Measurements from ENCODE around the gene FAM120A. TPM values are rescaled to one million over a fixed set of nuclear protein-coding genes. Genes with fewer than 3 reads are reported as not detected.

Gene FAM120A
- total RNA-seq, 1 experiment from 2014 or later: 100 TPM

- DNase-seq (ENCODE audit: low read depth): no peak
Measured at GRCh38 chr9:93558503-93558902, 107.0 kb downstream of the FAM120A start.

- no peak for DNase-seq (ENCODE audit: low read depth)
Measured at GRCh38 chr9:93560991-93561390, 109.5 kb downstream of the FAM120A start.

- DNase-seq (ENCODE audit: low read depth): no peak
Measured at GRCh38 chr9:93562157-93562556, 110.7 kb downstream of the FAM120A start.

GRCh38 chr9:93565089-93565488 is 113.6 kb downstream of the FAM120A start:
- DNase-seq (ENCODE audit: low read depth): no peak

- DNase-seq (ENCODE audit: low read depth): peak; percentile 94
Measured at GRCh38 chr9:93566408-93567270, 115.2 kb downstream of the FAM120A start.

- peak; percentile 10 for DNase-seq (ENCODE audit: low read depth)
Measured at GRCh38 chr9:93567271-93567959, 115.9 kb downstream of the FAM120A start.

GRCh38 chr9:93568169-93568568 is 116.7 kb downstream of the FAM120A start:
- DNase-seq (ENCODE audit: low read depth): no peak

GRCh38 chr9:93569621-93570174 is 118.2 kb downstream of the FAM120A start:
- DNase-seq (ENCODE audit: low read depth): no peak

GRCh38 chr9:93572221-93572620 is 120.7 kb downstream of the FAM120A start:
- DNase-seq (ENCODE audit: low read depth): no peak

GRCh38 chr9:93572636-93573515 is 121.4 kb downstream of the FAM120A start:
- no peak for DNase-seq (ENCODE audit: low read depth)

GRCh38 chr9:93573516-93573828 is 122.0 kb downstream of the FAM120A start:
- DNase-seq (ENCODE audit: low read depth): no peak

- no peak for DNase-seq (ENCODE audit: low read depth)
Measured at GRCh38 chr9:93574091-93574899, 122.8 kb downstream of the FAM120A start.

- DNase-seq (ENCODE audit: low read depth): no peak
Measured at GRCh38 chr9:93574900-93575795, 123.7 kb downstream of the FAM120A start.

GRCh38 chr9:93575796-93576257 is 124.3 kb downstream of the FAM120A start:
- peak; percentile 54 for DNase-seq (ENCODE audit: low read depth)

- DNase-seq (ENCODE audit: low read depth): peak; percentile 26
Measured at GRCh38 chr9:93576258-93577077, 125.0 kb downstream of the FAM120A start, which contains the start of gene PHF2. TSS of gene PHF2 (plus strand) at chr9:93576584. CDS start at chr9:93576774, 190 bp downstream.

- DNase-seq (ENCODE audit: low read depth): peak; percentile 18
Measured at GRCh38 chr9:93577078-93577974, 125.8 kb downstream of the FAM120A start.

- no peak for DNase-seq (ENCODE audit: low read depth)
Measured at GRCh38 chr9:93577975-93578682, 126.6 kb downstream of the FAM120A start.
